ENCODE measurements around the gene MBOAT2.
"Not testable (repeated sequence)": the region's sequence is repeated elsewhere in the genome, so short reads cannot be mapped to it uniquely, and the experiment has no call there.

MBOAT2 gene

DNA sequence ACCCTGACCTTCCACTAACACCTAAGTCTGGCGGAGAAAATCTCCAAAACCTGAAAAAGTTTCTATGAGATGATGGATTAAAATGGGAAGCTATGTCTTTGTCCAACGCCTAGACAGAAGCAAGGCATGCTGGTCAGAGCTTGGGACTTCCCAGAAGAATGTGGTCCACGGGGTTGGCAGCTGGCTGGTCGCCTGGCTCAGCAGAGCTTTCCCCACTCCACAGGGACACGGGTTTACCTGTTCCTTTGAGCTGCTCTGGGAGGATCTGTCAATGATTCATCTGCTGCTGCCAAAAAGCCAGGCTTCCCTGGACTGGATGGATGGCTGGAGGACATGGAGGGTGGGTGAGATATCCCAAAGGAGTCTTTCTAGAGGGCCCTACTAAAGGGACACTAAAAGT lies 10.8 kb downstream of the MBOAT2 start:
- no peak for DNase-seq (ENCODE audit: low read depth)

DNA sequence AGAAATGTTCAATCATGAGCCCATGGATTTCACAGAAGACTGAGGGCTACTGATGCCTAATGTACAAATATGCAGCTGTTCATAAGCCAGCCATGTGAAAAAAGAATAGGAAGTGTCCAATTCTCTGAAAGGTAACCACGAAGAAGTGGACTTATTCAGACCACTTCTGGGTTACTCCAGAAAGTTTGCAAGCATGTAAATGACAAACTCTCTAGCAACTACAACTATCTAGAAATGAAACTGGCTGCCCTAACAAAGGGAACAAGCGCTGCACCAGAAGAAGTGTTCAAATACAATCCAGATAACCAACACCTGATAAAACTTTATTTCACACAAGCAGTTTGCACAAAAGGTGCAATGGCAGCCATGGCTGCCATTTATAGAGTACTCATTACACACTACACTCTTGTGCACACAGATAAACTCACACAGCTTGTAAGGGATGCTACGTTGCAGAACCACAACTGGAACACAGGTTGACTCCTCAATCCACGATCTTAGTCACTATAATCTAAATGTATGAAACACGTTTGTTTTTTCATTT lies 13.9 kb downstream of the MBOAT2 start:
- no peak for DNase-seq (ENCODE audit: low read depth)

DNA sequence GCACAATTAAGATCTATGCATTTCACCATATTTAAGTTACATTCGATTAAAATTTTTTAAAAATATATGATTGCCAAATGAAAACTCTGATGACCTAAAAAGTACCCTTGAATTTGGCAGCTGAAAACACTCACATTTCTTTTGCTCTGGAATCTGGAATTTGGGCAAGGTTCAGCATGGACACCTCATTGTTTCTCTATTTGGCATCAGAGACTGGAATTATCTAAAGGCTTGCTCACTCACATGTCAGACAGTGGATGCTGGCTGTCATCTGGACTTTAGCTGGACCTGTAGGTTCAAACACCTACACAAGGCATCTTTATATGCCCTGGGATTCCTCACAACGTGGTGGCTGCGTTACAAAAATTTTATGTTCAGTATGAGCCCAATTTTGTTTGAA lies 16.1 kb downstream of the MBOAT2 start:
- DNase-seq (ENCODE audit: low read depth) = no peak

DNA sequence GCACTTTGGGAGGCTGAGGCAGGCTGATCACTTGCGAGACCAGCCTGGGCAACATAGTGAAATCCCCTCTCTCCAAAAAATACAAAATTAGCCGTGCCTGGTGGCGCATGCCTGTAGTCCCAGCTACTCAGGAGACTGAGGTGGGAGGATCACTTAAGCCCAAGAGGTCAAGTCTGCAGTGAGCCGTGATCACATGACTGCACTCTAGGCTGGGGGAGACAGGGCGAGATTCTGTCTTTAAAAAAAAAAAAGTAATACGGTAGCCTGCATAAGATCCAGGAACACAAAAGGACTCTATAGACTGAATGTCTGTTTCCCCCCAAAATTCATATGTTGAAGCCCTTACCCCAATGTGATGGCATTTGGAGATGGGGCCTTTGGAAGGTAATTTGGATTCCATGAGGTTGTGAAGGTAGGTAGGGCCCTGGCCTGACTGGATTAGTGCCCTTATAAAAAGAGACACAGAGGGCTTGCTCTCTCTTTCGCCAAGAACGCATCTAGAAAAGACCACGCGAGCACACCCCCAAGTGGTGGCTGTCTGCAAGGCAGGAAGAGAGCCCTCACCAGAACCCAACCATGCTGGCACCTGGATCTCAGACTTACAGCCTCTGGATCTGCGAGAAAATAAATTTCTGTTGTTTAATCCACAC lies 17.0 kb downstream of the MBOAT2 start:
- no peak for DNase-seq (ENCODE audit: low read depth)

DNA sequence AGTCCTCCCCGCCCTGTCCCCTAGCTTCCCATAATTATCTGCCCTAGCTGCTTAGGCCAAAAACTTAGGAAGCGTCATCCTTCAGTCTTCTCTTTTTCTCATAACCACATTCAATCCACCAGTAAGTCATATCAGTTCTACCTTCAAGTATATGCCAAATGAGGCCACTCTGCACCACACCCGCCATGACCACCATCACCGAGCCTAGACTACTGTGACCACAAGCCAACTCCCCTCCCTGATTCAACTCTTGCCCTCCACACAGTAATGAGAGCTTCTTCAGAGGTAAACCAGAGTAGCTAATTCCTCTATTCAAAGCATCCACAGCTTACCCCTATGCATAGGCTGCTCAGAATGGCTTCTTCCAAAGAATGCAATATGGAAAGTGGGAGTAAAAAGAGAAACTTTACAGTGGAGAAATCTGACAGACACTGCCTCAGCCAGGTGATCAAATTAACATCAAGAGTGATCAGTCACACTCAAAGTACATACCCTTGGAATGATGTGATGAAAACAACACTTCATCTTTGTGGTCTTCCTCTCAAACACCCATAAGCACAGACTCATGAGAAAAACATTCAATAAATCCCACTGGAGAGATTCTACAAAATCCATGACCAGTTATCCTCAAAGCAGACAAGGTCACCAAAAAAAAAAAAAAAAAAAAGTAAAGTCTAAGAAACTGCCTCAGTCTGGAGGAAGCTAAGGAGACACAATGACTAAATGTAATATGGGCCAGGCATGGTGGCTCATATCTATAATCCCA lies 17.7 kb downstream of the MBOAT2 start:
- DNase-seq (ENCODE audit: low read depth) = no peak

DNA sequence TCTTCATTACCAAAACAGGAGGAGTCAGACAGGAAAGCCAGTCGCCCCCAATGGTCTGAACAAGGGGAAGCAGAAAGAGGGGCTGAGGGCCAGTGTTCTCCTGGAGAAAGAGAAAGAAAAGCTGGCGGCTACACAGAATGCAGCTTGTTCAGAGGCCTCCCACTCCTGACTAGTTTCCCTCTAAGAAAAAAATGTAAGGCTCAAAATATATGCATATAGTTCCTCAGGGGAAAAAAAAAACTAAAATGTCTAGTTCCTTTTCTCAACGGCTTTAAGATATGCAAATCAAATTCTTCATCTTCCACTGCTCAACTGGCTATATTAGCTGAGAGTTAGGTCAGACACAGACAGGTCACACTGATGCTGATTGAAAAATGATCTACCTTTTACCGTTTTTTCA lies 18.6 kb downstream of the MBOAT2 start:
- no peak for DNase-seq (ENCODE audit: low read depth)

DNA sequence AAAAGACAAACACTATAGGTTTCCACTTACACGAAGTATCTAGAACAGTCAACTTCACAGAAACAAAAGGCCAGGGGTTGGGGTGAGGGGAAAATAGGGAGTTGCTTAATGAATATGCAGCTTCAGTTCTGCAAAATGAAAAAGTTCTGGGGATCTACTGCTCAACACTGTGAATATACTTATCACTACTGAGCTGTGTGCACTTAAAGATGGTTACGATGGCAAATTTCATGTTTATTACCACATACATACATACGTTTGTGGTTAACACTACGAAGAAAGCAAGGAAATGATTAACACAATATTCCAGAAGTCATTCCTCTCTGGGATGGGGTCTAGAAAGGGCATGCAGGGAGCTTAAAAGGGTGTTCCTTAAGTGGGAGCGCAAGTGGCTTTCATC lies 19.3 kb downstream of the MBOAT2 start:
- DNase-seq (ENCODE audit: low read depth) = no peak

DNA sequence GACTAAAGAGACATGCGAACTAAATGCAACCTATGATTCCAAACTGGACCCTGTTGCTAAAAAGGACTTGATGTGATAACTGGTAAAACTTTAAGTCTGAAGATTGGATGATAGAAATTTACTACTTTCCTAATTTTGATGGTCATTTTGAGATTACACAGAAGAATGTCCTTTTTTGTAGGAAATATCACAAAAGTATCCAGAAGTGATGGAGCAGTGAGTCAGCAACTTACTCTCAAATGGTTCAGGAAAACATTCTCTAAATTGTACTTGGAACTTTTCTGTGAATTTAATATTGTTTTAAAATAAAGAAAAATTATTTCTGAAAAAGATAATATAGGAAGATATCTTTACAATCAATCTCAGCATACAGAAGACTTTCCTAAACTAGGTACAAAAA lies 19.9 kb downstream of the MBOAT2 start:
- no peak for DNase-seq (ENCODE audit: low read depth)

DNA sequence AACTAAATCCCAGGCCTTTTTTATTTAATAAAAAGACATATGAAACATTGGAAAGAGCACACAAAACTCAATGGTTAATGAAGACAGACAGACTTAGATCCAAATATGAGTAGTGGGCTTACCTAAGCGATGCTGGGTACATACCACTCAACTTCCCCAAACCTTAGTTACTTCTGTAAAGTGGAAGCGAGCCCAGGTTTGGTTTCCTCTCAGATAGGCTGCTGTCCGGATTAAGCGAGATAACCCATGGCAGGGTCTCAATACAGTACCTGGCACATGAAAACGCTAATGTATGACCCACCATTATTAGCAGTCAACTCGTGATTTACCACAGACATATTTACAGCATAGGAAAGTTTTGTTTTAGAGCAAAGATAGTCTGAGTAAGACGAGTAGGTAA lies 21.6 kb downstream of the MBOAT2 start:
- DNase-seq (ENCODE audit: low read depth) = no peak

DNA sequence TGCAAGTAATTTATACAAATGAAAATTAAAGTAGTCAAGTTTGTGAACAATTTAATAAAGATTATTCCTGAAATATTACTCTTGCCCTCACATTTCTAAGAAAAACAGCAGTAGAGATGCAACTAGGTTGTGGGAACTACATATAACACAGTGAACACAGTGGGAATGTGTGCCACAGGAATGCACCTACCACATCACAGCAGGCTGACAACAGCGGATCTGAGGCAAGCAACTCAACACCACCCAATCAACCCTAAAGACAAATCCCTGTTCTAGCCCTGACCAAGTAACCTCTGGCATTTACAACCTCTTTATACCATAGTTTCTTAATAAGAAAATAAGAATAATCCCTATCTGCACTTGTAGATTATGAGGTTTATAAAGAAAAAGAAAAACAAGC lies 23.4 kb downstream of the MBOAT2 start:
- no peak for DNase-seq (ENCODE audit: low read depth)

DNA sequence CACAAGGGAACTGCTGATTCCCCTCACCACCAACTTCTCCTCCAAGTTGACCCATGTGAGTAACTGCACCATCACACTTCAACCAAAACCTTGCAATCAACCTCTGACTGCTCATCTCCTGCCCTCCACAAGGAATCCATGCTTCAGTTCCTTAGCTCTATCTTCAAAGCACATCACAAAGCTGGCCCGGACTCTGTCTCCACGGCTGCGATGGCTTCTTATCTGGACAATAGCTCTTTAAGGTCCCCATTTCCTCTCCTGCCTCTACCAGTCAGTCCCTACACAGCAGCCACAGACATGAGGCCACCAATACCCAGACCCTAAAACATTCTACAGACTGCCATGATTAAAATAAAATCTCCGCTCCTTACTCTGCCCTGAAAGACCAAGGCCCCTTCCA lies 25.7 kb downstream of the MBOAT2 start:
- no peak for DNase-seq (ENCODE audit: low read depth)

DNA sequence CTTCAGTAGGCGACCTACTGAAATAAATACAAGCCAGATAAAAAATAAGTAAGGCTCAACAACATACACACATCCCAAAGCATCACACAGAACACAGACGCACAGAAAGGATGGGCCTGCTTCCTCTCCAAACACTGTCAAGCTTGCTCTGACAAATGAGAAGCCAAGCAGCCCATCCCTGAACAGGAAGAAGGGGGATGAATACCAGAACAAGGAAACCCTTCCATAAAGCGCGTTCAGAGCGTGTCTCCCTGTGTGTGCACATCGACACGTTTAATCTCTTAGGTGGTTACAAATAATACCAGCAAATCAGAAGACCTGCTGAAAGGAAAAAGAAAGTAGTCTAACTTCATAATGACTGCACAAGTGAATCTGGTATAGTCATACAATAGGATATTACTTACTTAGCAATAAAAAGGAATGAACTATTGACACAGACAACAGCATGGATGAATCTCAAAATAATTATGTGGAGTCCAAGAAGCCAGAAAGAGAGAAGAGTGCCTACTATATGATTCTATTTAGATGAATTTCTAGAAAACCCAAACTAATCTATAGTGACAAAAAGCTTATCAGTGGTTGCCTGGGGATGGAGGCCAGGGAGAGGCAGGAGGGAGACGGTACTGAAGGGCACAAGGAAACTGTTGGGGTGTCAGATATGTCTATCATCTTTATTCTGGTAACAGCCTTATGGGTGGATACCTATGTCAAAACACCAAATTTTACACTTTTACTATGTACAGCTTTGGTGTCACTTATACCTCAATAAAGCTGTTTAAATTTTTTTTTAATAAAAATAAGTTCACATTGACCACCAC lies 26.8 kb downstream of the MBOAT2 start:
- DNase-seq (ENCODE audit: low read depth) = no peak

DNA sequence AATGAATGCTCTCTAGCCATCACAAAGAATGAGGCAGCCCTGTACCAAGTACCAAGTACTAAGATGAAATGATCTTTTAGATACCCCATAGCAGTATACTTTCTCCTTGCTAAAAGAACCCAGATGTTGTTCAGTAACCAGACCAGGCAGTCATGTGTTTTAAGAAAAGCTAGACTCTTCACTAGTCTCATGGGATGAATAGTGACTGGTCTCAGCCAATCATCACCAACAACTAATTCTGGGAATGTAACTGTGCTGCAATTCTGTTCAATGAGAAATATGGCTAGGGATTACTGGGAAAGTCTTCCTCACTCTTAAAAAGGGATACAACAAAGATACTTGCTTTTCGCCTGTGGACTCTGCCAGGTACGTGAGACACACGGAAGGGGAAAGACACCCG lies 29.5 kb downstream of the MBOAT2 start:
- no peak for DNase-seq (ENCODE audit: low read depth)

DNA sequence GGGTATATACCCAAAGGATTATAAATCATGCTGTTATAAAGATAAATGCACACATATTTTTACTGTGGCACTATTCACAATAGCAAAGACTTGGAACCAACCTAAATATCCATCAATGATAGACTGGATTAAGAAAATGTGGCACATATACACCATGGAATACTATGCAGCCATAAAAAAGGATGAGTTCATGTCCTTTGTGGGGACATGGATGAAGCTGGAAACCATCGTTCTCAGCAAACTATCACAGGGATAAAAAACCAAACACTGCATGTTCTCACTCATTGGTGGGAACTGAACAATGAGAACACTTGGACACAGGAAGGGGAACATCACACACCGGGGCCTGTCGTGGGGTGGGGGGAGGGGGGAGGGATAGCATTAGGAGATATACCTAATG lies 30.5 kb downstream of the MBOAT2 start:
- DNase-seq (ENCODE audit: low read depth) = not testable (repeated sequence)

DNA sequence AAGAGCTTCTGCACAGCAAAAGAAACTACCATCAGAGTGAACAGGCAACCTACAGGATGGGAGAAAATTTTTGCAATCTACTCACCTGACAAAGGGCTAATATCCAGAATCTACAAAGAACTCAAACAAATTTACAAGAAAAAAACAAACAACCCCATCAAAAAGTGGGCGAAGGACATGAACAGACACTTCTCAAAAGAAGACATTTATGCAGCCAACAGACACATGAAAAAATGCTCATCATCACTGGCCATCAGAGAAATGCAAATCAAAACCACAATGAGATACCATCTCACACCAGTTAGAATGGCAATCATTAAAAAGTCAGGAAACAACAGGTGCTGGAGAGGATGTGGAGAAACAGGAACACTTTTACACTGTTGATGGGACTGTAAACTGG lies 30.9 kb downstream of the MBOAT2 start:
- DNase-seq (ENCODE audit: low read depth) = not testable (repeated sequence)

DNA sequence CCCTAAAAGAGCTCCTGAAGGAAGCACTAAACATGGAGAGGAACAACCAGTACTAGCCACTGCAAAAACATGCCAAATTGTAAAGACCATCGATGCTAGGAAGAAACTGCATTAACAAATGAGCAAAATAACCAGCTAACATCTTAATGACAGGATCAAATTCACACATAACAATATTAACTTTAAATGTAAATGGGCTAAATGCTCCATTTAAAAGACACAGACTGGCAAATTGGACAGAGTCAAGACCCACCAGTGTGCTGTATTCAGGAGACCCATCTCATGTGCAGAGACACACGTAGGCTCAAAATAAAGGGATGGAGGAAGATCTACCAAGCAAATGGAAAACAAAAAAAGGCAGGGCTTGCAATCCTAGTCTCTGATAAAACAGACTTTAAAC lies 34.1 kb downstream of the MBOAT2 start:
- not testable (repeated sequence) for DNase-seq (ENCODE audit: low read depth)

DNA sequence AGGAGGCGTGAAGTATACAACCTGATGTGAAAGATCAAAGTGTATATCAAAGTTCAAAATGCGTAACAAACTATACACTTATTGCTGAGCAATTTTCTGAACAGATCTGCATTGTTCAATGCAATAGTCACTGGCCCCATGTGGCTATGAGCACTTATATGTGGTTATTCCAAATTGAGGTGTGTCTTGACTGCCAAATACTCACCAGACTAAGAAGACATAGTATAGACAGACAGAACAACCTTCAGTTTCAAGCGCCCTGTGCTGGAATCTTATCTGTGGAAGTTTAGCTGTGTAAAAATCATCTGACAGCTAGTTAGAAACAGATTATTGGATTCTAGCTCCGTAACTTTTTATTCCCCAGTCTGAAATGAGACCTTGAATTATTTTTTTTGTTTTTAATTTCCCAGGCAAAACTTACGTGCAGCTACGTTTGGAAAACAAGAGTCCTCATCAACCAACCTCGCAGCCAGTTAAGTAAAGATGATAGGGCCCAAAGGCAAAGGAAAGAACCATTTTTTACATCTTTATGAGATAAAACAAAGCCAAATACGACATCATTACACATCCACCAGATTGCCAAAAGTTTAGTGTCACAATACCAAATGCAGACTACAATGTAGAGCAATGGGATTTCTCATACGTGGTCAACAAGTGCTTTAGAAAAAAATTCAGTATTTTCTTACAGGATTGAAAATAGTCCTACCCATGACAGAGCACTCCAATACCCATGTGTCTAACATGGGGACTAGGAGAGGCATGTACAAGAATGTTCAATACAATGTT lies 37.2 kb downstream of the MBOAT2 start:
- no peak for DNase-seq (ENCODE audit: low read depth)

DNA sequence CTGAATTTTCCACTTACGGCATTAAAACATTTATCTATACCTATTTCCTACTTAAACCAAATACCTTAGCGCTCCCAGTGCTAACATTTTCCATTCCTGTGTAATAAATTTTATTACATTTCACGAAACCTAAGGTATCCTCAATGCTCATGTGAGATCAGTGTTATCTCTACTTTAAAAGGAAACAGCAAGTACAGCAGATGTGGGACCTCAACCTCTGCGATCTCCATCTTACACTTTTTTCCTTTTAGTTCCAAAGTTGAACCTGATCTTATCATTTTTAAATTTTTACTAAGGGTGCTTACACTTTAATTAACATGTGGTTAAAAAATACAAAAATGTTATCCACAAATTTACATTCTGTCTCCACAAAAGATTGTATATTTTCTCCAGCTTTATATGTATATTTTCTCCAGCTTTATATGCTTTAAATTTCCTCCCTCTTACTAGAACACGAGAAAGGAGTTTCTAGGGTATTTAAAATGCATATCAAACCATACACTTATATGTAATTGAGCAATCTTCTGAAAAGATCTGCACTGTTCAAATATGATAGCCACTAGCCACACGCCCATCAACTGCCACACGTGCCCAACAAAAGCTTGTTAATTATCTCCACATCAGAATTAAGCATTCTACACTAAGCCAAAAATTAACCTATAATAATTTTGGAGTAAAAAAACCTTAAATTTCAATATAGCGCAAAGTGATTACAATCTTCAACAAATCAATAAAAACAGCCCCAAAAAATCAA lies 38.1 kb downstream of the MBOAT2 start:
- no peak for DNase-seq (ENCODE audit: low read depth)

DNA sequence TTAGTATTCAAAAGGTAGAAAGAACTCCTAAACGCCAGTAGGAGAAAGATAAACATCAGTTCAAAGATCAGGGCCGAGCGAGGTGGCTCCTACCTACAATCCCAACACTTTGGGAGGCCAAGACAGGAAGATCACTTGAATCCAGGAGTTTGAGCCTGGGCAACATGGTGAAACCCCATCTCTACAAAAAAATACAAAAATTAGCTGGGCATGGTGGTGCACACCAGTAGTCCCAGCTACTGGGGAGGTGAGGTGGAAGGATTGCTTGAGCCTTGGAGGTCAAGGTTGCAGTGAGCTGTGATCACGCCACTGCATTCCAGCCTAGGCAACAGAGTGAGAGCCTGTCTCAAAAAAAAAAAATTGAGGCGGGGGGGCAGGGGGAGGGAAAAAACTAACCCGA lies 40.6 kb downstream of the MBOAT2 start:
- no peak for DNase-seq (ENCODE audit: low read depth)

DNA sequence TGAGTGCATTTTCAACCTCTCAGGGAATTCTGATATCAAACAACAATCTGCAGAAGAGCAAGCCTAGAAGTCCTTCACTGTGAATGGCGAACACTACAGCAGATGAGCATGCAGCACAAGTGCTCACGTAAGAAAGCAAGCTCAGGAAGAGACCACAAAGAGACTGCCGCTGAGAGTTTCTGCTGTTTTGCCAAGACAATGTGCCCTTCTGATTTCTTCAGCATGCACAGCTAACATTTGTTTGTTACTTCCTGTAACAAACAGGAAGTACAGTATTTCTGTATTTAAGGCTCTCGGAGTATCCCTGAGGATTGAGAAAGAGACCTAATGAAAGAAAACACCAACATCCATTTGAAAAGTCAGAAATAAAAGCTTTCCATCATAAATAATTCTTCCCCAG lies 45.9 kb downstream of the MBOAT2 start:
- DNase-seq (ENCODE audit: low read depth) = no peak

DNA sequence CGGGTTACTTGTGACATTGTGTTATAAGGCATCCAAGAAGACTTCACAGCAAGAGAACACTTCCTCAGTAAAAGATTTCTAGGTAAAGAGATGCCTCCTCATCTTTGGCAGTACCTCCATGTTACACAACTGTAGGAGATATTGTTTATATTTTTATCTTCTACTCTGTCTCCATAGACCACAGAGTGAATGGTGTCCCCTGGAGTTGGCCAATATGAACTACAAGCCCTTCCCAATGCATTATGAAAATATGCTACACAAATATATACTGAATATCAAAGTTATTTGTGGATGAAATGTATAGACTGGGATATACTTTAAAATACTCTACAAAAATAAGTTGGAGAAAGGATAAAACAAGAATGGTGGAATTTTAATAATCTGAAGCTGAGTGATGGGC lies 46.7 kb downstream of the MBOAT2 start:
- DNase-seq (ENCODE audit: low read depth) = no peak
